Measurements from ENCODE around the gene HIBADH. TPM values are rescaled to one million over a fixed set of nuclear protein-coding genes. Genes with fewer than 3 reads are reported as not detected.

HIBADH gene
- total RNA-seq, 1 donor from 2014 or later = 38.1 TPM

GRCh38 chr7:27617651-27618381, 44.9 kb downstream of the HIBADH start:
- intact Hi-C loops (cut with DNase I) = no loop called here
- DNase-seq (ENCODE audit: extremely low spot score in 2 of 2) = no peak
- Histone ChIP-seq H3K27me3 (no peaks in the 10 kb centered on the region), H3K9me3 (peaks cover 16% of the 10 kb centered on the region), H3K4me1 (no peaks in the 10 kb centered on the region), H3K4me3 (no peak overlapping the region), H3K27ac (no peak overlapping the region), H3K36me3 (peaks cover 0 to 11% of the 10 kb centered on the region in 2 donors)
- TF ChIP-seq POLR2AphosphoS5 (IDR thresholded peaks at IDR 0.05; ENCODE audit: insufficient read depth in 1 of 2, low read depth in 1 of 2) (no peak), POLR2A (IDR thresholded peaks at IDR 0.05) (no peak), CTCF (IDR thresholded peaks at IDR 0.05) (no peak)

- intact Hi-C loops (cut with DNase I) = no loop called here
- H3K36me3 ChIP-seq = peaks cover 0 to 11% of the 10 kb centered on the region in 2 donors
Observed at GRCh38 chr7:27616914-27617548, 45.7 kb downstream of the HIBADH start.

DNA sequence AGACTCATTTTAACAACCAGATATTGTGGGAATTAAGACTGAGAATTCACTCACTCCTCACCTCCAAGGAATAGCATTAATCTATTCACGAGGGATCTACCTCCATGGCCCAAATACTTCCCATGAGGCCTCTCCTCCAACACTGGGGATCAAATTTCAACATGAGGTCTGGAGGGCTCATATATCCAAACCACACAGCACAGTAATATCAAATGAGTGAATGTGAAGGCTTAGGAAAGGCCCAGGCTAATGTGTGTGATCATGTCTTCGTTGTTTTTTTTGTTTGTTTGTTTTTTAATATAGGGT, 46.5 kb downstream of the HIBADH start:
- no peak for DNase-seq (ENCODE audit: extremely low spot score in 2 of 2)
- H3K36me3 ChIP-seq = peaks cover 0 to 11% of the 10 kb centered on the region in 2 donors
- no peak overlapping the region for H3K27ac ChIP-seq
- H3K9me3 ChIP-seq = peaks cover 16% of the 10 kb centered on the region
- intact Hi-C loops (cut with DNase I) = no loop called here
- peaks cover 5% of the 10 kb centered on the region for H3K4me1 ChIP-seq
- no peak overlapping the region for H3K4me3 ChIP-seq
- no peak for TF ChIP-seq POLR2A (IDR thresholded peaks at IDR 0.05)
- TF ChIP-seq POLR2AphosphoS5 (IDR thresholded peaks at IDR 0.05; ENCODE audit: insufficient read depth in 1 of 2, low read depth in 1 of 2) = no peak
- no peak for TF ChIP-seq CTCF (IDR thresholded peaks at IDR 0.05)
- H3K27me3 ChIP-seq = no peaks in the 10 kb centered on the region

More at GRCh38 chr7:27616914-27617548, 45.7 kb downstream of the HIBADH start:
- Histone ChIP-seq H3K9me3 (peaks cover 16% of the 10 kb centered on the region), H3K27me3 (no peaks in the 10 kb centered on the region), H3K4me1 (no peaks in the 10 kb centered on the region), H3K4me3 (no peak overlapping the region), H3K27ac (no peak overlapping the region)
- TF ChIP-seq POLR2AphosphoS5 (IDR thresholded peaks at IDR 0.05; ENCODE audit: insufficient read depth in 1 of 2, low read depth in 1 of 2) = no peak
- TF ChIP-seq POLR2A (IDR thresholded peaks at IDR 0.05) = no peak
- no peak for TF ChIP-seq CTCF (IDR thresholded peaks at IDR 0.05)
- DNase-seq (ENCODE audit: extremely low spot score in 2 of 2) = no peak

DNA sequence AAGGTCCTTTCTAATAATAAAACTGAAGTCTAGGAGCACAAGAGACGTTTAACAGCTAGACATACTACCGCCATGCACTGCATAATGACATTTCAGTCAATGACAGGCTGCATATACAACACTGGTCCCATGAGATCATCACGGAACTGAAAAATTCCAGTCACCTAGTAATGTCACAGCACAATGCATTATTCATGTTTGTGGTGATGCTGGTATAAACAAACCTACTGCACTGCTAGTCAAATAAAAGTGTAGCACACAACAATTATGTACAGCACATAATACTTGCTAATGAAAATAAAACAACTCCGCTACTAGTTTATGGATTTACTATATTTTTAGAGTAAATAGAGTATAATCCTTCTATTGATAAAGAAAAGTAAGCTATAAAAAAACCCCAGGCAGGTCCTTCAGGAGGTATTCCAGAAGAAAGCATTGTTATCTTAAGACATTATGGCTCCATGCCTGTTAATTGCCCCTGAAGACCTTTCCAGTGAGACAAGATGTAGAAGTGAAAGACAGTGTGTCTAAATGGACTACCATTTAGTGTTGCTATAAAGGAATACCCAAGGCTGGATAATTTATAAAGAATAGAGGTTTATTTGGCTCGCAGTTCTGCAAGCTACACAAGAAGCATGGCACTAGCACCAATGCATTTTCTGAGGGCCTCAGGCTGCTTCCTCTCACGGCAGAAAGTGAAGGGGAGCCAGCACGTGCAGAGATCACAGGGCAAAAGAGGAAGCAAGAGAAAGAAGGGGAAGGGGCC, 47.1 kb downstream of the HIBADH start:
- TF ChIP-seq POLR2A (IDR thresholded peaks at IDR 0.05) (no peak), CTCF (IDR thresholded peaks at IDR 0.05) (no peak), POLR2AphosphoS5 (IDR thresholded peaks at IDR 0.05; ENCODE audit: insufficient read depth in 1 of 2, low read depth in 1 of 2) (no peak)
- Histone ChIP-seq H3K36me3 (peaks cover 0 to 11% of the 10 kb centered on the region in 2 donors), H3K27me3 (no peaks in the 10 kb centered on the region), H3K27ac (no peak overlapping the region), H3K4me3 (no peak overlapping the region), H3K4me1 (peaks cover 11% of the 10 kb centered on the region), H3K9me3 (peaks cover 12% of the 10 kb centered on the region)
- DNase-seq (ENCODE audit: extremely low spot score in 2 of 2) = no peak
- intact Hi-C loops (cut with DNase I) = no loop called here

Measured in vagina (tissue), 2 donors.